PC-9 (cell line): ENCODE data around the gene HOXB3.

Experiments
- CTCF ChIP-seq: fragments of 200-600 bp; sonication (generic); conservative IDR thresholded peaks from 2 replicates; pipeline ENCODE4 v1.6.1; 2017; ENCODE audit warnings: mixed run types, antibody characterized with exemption, mild to moderate bottlenecking, moderate library complexity
- EZH2 ChIP-seq: fragments of 200-600 bp; sonication (generic); IDR thresholded peaks from 2 replicates; pipeline ENCODE4 v1.8.0; 2017; ENCODE audit warnings: antibody characterized with exemption, low read depth

- peak; percentile 65 for TF ChIP-seq CTCF
- TF ChIP-seq EZH2 = no peak
Measured at GRCh38 chr17:48636177-48637018, 46.4 kb upstream of the HOXB3 start.
